OCI-LY1 (cell line): Measurements from ENCODE around the gene NBEAL1.

Source experiments
- EZH2 ChIP-seq: fragments of 200-600 bp; sonication (generic), shearing (Covaris generic); IDR thresholded peaks from 2 replicates; pipeline ENCODE4 v1.8.0; 2017; ENCODE audit warnings: borderline replicate concordance, mixed run types, mild to moderate bottlenecking, antibody characterized with exemption, low read length, moderate library complexity, mixed read lengths
- TF ChIP-seq, protein P1 (sequence below): fragments of 200-600 bp; sonication (generic), shearing (Covaris generic); IDR thresholded peaks from 2 replicates; pipeline ENCODE4 v1.5.1; 2017; ENCODE audit warnings: mild to moderate bottlenecking, antibody characterized with exemption, low read length, moderate library complexity, mixed read lengths

DNA sequence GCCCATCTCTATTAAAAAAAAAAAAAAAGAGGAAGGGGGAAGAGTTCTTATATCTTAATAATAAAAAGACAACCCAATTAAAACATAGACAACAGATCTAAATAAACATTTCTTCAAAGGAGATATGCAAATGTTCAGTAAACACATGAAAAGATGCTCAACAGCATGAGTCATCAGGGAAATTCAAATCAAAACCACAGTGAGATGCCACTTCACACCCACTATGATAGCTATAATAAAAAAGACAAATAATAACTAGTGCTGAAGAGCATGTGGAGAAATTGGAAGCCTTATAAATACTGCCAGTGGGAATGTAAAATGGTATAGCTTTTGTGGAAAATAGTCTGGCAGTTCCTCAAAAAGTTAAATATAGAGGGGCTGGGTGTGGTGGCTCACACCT, 162.7 kb downstream of the NBEAL1 start:
- TF ChIP-seq, protein P1, sequence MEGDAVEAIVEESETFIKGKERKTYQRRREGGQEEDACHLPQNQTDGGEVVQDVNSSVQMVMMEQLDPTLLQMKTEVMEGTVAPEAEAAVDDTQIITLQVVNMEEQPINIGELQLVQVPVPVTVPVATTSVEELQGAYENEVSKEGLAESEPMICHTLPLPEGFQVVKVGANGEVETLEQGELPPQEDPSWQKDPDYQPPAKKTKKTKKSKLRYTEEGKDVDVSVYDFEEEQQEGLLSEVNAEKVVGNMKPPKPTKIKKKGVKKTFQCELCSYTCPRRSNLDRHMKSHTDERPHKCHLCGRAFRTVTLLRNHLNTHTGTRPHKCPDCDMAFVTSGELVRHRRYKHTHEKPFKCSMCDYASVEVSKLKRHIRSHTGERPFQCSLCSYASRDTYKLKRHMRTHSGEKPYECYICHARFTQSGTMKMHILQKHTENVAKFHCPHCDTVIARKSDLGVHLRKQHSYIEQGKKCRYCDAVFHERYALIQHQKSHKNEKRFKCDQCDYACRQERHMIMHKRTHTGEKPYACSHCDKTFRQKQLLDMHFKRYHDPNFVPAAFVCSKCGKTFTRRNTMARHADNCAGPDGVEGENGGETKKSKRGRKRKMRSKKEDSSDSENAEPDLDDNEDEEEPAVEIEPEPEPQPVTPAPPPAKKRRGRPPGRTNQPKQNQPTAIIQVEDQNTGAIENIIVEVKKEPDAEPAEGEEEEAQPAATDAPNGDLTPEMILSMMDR = no peak
- no peak for TF ChIP-seq EZH2
